Stimulated activated CD4-positive, alpha-beta T cell treated with anti-CD3 and anti-CD28 coated beads, Interleukin-15, amount 100 ng/mL, for 1 hour (primary cell): ENCODE measurements around the gene FAM25G.
"Not testable (repeated sequence)": the region's sequence is repeated elsewhere in the genome, so short reads cannot be mapped to it uniquely, and the experiment has no call there.

Experiments
- DNase-seq, 2 donors: peaks; one replicate each; pipeline ENCODE4 v3.0.0-alpha.2; 2020; ENCODE audit warnings: low read depth in 1 of 2, low spot score in 1 of 2

FAM25G gene

DNA sequence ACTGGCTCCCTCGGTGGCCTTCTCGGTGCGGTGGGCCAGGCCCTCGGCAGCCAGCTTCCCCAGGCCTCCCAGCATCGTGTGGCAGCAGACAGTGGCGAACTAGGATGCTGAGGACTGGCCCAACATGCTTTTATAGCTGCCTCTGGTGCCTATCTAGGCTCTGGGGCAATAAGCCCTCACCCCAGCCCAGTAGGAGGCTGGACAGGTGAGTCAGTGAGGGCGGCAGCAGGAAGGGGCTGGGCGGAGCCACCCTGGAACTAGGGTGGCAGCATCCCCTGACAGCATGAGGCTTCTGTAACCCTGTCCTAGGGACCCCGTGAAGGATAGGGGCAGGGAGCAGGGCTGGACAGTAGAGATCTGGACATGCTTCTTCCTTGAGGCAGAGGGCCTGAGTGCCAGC is at the start of gene FAM25G:
FAM25G (minus strand) TSS at position 101 of the 400 bp plus-strand sequence; CDS start at position 75, 26 bp downstream.
- DNase-seq, result not testable (repeated sequence)

DNA sequence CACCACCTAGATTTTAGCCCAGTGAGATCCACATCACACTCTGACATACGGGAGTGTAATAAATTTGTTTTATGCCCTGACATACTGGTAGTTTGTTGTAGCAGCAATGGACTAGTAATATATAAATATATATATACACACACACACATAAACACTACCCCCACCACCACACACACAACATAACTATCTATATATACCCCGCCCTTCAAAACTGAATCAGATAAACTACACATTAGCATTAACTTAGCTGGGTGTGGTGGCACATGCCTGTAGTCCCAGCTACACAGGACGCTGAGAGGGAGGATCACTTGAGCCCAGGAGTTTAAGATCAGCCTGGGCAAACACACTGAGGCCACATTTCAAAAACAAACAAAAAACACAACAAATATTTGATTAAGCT is 44.9 kb upstream of the FAM25G start:
- not testable (repeated sequence) for DNase-seq

DNA sequence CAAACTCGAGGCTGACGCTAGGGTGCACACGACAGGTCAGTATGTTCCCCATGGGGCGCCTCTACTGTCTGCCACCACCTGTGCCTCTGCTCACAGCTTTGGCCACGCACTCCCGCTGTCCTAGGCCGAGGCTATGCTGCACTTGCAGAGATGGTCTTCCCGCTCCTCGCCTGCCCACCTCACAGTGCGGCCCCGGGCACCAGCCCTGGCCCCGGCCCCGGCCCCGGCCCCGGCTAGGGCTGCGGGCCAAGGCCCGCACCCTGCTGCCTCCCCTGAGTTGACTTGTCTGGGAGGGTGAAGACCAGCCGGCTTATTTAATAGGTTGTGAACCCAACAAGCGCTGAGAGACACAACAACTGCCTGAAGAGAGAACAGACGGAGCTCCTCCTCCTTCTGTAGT is 32.0 kb upstream of the FAM25G start, which contains the start of gene AGAP9:
AGAP9 (minus strand) TSS at position 164 of the 400 bp plus-strand sequence; CDS start at position 52, 112 bp downstream.
- not testable (repeated sequence) for DNase-seq

DNA sequence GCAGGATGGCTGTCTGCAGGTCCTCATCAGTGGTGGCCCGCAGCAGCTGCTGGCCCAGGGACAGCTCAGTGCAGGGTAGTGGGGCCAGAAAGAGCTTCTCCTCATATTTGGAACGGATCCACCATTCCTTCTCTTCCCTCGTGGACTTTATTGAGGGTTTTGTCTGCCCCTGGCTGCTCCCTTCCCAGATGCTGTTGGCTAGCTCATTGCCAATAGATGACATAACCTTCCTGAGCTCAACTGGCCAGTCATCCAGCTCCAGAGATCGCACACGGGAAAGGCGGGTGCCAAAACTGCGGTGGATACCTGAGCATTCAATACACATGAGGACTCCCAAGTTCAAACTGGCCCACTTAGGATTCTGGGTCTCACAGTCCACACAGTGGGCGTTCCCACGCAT is 10.8 kb upstream of the FAM25G start:
- DNase-seq, result not testable (repeated sequence)

DNA sequence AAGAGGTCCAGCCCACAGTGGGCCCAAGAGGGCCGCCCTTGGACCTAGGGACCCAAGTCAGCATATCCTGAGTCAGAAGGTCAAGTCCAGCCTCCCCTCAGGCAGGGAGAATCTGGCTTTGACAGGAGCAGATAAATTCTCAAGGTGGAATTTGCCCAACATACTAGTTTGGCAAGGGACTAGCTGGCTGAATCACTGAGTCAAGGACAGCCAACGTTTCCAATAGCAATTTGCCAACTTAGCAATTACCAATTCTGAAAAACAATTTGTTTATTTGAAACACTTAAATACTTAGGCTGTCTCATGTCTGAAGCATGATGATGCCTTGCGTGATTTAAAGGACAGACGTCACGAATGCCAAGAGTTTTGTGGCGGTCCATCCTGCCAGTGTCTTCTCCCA is 2.7 kb upstream of the FAM25G start:
- DNase-seq, result not testable (repeated sequence)

DNA sequence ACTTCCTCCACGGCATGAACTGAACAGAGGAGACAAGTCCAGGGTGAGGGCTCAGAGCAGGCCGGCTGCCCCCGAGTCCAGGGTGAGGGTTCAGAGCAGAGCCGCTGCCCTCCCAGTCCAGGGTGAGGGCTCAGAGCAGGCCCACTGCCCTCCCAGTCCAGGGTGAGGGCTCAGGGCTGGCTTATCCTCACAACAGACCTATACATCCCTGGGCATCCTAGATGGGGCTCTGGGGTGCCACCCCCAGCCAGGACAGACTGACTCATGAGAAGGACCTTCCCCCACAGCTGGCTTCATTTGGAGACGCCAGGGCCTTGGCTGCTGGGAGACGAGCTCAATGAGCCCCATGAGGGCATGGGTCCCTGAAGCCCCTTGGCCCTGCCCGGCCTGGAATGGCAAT is 1.9 kb downstream of the FAM25G start:
- not testable (repeated sequence) for DNase-seq

DNA sequence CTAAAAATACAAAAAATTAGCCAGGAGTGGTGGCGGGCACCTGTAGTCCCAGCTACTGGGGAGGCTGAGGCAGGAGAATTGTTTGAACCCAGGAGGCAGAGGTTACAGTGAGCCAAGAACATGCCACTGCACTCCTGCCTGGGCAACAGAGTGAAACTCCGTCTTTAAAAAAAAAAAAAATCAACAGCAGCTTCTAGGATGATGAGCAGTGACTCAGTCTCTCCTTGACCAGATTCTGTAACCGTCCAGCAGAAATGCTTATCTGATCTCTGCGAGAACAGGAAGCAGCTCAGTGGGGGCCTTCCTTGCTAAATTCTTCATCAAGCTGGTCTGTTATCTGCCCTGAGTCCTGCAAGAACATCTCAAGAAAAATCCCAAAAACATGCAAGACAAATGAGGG is 5.6 kb downstream of the FAM25G start:
- DNase-seq, result not testable (repeated sequence)

DNA sequence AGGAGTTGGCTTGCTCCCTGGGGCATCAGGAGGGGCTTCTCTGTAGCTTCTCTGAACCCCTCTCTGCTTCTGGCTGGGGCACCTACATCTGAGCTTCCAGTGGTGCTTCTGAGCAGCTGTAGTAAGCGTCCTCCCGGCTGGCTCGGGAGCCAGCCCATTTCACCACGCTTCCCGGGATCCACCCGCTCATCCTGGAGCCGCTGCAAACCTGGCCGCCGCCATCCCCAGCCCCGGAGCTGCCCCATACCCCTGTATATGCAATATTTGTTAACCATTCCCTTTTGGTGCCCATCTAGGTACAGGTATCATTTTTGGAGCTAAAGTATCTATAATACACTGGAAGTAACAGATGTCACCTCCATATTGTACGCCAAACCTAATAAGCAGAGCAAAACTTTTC is 6.7 kb downstream of the FAM25G start:
- not testable (repeated sequence) for DNase-seq

DNA sequence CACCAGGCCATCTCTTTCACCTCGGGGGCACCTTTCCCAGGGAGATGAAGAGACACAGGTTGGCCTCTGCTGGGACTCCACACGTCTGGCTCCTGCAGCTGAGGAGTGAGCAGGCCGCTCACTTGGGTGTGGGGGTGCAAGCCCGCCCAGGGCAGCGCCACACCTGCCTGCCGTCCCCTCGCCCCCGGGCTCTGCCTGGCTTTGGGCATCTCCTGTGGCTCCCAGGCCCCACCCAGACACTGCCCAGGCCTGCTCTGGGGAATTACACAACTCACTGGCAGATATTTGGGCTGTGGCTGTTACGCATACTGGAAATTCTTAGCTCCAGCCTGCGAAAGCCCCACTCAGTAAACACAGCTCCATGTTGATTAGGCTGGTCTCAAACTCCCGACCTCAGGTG is 7.6 kb downstream of the FAM25G start, which contains the start of gene ANXA8:
ANXA8 (minus strand) TSS at position 193 of the 400 bp plus-strand sequence; CDS start at position 11, 182 bp downstream.
- not testable (repeated sequence) for DNase-seq

DNA sequence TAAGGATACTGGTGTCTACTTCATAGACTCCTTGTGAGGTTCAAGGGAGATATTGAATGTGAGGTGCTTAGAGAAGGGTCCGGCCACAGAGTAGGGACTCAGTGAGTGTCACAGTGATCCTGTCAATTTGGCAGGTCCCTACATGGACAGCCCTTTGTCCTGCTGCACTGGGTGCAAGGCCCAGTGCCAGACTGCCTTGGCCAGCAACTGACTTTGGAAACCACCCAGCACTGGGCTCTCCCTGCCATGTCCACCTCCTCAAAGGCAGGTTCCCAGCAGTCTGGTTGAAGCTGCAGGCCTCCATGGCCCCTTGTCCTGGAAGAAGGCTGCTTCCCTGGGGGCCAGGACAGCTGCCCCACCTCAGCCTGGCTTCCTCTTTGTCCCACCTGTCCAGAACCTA is 9.1 kb downstream of the FAM25G start:
- not testable (repeated sequence) for DNase-seq

DNA sequence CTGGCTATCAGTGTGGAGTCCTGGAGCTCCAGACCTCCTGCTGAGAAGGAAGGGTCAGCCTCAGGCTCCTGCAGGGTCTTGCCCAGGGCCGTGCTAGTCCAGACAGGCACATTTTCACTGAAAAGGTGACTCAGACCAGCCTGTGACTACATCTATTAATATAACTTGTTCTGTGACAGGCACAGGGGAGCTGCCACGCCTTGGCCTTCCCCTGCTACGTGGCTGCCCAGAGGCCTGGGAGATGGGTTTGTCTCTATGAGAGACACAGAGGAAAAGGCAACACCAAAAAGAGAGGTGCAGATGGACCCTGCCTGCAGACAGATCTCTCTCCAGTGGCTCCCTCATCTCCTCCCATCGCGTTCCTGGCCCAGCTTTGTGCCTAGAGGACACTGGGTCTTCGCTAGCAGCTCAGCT is 9.7 kb downstream of the FAM25G start:
- not testable (repeated sequence) for DNase-seq

DNA sequence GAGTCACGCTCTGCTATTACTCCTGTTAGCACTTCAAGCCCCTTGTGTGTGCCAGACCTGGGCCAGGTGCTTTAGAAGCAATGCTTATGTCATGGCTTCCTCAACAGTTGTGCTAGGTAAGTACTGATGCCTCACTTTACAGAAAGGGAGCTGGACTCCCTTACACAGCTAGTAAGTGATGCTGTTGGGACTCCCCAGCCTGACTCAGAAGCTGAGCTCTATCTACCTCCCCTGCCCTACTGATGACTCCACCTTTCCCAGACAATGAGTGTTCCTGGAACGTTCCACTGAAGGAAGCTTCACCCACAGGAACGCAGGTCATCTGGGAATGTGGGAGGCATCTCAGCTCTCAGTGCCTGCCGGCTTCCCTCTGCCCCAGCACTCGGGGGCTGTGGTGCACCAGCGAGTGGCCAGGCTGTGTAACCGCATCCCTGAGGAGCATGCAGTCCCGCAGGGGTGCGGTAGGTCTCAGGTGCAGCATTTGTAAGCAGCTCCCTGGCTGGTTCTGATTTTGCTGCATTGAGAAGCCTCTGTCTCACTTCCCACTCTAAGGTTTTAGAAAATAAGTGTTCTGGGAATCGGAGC is 10.2 kb downstream of the FAM25G start:
- not testable (repeated sequence) for DNase-seq

DNA sequence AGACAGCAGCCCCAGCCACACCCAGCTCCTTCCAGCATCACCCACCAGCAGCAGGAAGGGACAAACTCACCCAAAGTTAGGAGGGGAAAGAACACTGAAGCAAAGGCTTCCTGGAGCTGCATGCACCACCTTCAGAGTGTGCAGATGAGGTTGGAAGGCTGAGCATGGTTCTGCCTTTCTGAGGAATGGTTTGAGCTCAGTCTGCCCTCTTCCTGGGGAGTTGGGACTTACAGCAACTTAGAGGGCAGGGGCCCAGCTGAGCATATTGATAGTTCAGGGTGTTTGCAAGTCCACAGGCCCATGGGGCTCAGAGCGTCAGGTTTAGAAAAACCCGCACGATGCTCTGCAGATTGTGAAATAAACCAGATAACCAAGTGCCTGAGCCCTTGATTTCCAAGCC is 11.4 kb downstream of the FAM25G start:
- DNase-seq, result not testable (repeated sequence)

DNA sequence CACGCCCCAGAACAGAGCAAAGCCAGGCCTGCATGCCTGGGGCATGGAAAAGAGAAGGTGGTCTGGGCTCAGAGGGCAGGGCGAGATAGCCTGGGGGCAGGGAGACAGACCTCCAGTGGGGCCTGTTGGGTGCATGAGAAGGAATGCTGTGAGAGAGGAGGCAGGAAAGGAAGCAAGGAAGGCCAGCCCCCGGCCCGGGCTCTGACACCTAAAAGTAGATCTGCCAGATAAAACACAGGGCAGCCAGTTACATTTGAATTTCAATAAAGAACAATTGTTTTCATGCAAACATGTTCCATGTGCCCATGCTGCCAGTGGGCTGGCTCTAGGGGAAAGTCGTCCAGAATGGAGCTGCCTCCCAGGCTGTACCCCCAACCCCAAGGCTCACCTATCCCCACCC is 13.4 kb downstream of the FAM25G start:
- DNase-seq, result not testable (repeated sequence)

DNA sequence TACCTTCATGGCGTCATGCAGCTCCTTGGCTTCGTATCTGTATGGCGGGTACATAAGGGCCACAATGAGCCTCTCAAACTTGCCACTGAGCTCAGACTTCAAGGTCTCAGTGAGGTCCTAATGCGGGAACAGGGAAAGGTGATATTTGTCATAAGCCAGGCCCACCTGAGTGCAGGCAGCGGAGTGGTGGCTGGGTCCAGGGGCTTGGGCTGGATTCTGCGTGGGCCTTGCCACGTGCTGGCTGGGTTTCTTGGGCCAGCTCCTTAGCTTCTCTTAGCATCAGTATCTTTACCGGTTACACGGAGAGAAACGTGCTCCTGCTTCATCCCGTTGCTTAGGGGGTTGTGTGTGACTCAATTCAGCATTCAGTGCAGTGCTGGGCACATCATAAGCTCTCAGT is 14.4 kb downstream of the FAM25G start:
- not testable (repeated sequence) for DNase-seq

DNA sequence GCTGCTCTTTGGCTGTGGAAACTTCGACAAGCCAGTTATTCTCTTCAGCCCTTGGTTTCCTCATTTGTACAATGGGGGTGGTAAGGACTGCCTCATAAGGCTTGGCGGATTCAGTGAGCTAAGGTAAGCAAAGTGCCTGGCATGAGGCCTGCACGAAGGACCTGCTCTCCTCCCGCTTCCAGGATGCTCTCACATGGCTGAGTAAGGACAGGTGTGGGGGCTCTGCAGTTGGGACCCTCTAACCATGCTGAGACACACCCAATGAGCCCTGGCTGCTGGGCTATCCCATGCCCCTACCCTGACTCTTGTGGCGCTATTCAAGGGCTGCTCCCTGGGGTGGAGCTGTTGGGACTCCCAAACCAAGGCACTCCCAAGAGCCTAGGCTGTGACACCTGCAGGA is 16.4 kb downstream of the FAM25G start:
- not testable (repeated sequence) for DNase-seq

DNA sequence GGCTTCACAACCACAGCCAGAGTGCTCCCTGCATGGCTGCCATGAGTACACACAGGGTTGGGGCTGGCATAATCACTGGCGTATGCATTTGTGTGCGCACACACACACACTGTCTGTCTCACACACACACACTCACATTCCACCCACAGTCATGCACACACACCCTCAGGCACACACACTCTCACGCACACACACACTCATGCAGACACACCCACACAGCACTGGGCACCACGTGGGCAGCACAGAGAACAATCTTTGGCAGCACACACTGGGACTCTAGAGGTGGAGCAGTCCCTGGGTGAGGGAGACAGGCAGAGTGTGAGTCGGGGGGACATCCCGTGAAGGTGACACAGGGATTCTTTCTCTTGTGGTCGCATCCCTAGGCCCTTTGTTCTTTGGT is 18.0 kb downstream of the FAM25G start:
- not testable (repeated sequence) for DNase-seq

DNA sequence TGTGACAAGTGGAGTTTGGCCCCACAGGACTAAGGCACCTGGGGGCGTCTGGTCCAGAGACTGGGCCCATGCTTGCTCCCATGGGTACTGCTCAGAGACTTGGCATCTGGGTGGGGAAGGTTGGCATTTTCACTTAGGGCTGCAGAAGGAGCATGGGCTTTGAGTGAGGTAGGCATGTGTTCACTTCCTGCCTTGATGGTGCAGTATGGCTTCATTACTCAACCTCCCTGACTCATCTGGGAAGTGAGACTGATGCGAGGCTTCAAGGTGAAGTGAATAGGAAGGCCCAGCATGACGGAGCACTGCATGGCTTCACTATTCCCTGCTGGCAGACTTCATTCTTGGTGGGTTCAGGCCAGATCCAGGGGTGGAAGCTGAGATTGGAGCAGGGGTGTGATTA is 18.9 kb downstream of the FAM25G start:
- not testable (repeated sequence) for DNase-seq

DNA sequence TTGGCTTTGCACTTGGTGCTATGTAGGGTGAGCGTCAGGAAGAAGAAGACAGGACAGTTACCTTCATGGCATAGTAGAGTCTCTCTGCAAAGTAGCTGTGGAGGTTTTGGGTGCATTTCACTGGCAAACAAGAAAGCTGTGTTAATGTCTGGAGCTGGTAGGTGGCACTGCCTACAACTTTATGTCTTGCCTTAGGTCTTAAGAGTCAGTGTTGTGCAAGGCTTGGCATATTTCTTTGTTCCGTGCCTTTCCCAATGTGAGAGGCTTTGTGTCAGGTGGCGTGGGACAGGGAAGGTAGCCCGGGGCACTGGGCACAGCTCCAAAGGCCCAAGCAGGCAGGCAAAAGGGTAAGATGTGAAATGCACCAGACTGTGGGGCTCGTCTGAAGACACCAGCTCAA is 19.4 kb downstream of the FAM25G start:
- not testable (repeated sequence) for DNase-seq

DNA sequence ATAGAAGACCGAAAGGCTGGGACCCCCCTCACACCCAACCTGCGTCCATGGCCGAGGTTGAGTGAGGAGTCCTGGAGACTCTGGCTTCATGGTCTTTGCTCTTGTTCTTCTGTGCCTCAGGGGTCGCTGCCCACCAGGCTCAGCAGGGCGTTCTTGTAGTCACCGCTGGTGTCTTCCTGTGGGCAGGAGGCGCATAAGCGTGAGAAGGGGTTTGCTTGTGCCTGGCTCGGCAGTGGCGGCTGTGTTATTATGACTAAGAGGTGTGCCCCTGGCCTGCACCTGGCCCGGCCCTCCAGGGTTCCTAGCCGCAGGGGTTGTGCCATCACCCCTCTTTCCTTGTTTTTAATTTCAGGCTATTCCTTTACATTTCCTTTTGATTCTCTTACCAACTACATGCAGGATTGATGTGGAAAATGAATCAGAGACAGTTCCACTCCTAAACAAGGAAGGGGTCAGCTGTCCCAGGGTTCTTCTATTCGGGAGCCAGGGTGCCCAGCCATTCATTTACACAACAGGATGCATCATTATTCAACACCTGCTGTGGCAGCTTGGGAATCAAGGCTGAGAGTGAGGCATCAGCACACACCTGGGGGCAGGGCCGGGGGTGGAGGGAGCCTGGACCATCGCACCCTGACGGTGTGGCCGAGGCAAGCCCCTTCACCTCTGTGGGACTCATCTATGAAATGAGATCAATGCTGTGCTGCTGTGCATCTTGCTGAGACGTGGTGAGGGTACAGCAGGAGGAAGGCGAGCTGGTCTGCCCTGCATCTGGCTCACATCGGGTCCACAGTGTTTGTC is 22.6 kb downstream of the FAM25G start:
- not testable (repeated sequence) for DNase-seq

DNA sequence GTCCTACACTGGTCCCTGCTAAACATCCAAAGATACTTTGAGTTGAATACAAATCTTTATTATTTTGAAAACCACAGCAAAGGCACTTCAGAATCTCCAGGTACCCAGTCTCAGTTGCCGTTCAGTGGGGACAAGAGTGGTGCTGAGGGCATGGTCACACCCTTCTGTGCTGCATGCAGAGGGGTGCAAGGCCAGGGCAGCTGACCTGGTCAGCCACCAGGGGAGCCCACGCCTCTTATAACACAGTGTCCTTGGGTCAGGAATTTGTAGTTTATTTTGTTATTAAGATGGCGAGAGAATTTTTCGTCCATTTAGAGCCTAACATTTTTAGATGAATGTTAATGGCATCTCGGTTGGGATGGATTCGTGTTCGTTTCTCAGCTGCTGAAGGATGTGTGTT is 23.5 kb downstream of the FAM25G start:
- not testable (repeated sequence) for DNase-seq

DNA sequence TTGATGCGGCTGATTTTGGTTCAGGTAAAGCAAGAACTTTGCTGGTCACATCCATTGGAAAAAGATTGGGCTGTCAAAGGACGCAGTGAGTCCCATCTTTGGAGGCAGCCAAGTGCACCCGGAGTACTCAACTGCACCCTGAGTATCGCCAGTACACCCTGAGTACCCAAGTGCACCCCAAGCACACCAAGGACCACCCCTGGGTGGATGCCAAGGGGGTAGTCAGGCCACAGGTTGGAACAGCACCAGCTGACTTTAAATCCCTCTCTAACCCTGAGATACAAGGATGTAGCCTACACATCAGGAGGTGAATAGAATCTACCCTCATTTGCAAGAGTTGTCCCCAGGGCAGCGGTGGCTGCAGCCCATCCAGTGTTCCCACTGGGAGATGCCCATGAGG is 24.0 kb downstream of the FAM25G start:
- DNase-seq, result not testable (repeated sequence)
